DMS153 (cell line): ENCODE measurements around the gene PLK3.
"Not testable (repeated sequence)": the region's sequence is repeated elsewhere in the genome, so short reads cannot be mapped to it uniquely, and the experiment has no call there.

Experiments
- DNase-seq: peaks from one replicate; lab custom pipeline; 2025; lab: John Stamatoyannopoulos, UW

Gene PLK3

DNA sequence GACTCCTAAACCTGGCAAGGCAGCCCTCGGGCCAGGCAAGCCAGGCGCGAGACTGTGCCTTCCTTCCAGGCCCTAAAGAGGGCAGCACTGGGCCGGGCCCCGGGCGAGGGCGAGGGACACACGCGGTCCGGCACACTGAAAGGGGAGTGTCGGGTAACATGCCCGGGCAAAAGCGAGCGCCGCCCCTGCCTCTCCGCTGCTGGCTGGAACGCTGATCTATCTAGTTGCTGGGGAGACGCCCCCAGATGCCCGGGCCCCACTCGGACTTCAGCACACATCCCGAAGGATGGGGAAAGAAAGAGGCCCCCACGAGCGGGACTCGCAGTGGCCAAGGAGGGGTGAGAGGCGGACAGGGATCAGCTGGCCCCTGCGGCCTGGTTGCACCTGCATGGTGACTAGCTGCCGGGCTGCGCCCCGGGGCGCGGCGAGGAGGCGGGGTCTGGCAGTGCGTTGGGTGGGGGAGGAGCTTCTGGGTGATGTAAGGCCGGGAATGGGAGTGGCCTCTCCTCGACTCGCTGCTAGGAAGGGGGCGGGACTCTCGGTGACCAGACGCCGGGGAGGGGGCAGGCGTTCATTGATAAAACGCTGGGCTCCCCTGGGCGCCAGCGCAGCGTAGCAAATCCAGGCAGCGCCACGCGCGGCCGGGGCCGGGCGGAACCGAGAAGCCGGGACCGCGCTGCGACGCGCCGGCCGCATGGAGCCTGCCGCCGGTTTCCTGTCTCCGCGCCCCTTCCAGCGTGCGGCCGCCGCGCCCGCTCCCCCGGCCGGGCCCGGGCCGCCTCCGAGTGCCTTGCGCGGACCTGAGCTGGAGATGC, at the start of gene PLK3:
Gene PLK3 (plus strand): TSS at position 608 of the 815 bp plus-strand sequence. CDS start 87 bp downstream, at position 695.
- peak; percentile 96 for DNase-seq

DNA sequence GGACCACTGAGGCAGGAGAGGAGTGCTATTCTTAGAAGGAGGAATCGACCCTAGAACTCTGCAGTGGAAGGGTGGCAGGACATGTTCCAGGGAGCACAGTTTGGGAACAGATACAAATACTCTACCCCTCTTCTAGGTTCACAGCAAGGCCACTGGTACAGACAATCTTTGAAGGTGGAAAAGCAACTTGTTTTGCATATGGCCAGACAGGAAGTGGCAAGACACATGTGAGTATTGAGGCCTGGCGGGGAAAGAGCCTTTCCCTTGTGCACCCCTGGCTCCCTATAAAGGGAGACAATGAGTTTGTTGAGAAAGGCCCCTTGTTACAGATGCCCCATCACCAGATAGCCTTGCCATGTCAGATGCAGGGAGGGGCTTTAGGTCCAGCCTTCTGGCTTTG, 42.8 kb upstream of the PLK3 start:
- no peak for DNase-seq

DNA sequence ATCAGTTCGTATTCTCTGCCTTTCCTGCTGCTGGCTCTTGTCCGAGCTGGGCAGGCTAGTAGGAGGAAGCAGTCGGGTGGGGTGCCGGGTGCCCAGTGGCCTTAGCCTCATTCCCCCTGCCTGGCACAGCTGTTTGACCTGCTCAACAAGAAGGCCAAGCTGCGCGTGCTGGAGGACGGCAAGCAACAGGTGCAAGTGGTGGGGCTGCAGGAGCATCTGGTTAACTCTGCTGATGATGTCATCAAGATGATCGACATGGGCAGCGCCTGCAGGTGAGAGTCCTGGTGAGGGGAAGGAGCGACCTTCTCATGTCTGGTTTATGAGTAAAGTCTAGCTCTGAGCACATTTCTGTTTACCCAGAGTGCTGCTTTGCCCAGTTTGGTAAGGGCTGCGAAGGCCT, 41.1 kb upstream of the PLK3 start:
- DNase-seq = no peak

GRCh38 chr1:44760876-44761275, 39.3 kb upstream of the PLK3 start:
- DNase-seq = no peak

GRCh38 chr1:44766421-44766820, 33.8 kb upstream of the PLK3 start:
- not testable (repeated sequence) for DNase-seq

DNA sequence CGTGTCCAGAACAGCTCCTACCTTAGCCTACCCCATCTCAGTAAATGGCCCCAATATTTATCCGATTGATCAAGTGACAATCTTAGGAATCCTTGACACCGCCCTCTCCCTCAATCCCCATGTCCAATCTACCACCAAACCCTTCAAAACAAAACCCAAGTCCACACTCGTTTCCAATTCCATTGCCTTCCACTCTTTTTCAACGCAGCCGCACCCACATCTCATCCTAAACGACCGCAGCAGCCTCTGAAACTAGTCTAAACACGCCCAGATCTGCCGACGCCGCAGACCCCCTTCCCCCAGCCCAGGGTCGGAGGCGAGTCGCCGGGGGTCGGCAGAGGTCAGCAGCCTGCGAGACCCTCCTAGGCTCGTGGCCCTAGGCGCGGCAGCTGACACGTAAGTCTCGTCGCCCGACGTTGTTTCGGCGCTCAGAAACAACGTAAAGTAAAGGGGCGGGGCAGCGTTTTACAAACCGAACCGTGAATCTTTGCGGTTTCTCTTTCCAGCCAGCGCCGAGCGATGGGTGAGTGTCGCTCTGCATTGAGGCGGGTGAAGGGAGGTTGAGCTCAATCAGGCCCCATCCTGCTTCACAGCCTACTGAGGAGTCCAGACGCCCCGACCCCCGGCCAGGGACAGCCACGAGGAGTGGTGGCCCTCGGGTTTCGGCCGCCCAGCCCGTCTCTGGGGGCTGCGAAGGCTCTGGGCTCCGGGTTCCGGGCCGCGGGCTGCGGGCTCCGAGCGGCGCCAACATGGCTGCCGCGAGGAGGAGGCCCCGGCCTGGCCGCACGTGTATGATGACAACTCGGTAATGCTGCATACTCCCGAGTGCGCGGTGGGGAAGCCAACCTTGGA, 24.9 kb upstream of the PLK3 start, which contains the start of gene RPS8:
Gene RPS8 (plus strand): TSS at position 463 of the 852 bp plus-strand sequence. CDS start 57 bp downstream, at position 520.
- peak; percentile 95 for DNase-seq

DNA sequence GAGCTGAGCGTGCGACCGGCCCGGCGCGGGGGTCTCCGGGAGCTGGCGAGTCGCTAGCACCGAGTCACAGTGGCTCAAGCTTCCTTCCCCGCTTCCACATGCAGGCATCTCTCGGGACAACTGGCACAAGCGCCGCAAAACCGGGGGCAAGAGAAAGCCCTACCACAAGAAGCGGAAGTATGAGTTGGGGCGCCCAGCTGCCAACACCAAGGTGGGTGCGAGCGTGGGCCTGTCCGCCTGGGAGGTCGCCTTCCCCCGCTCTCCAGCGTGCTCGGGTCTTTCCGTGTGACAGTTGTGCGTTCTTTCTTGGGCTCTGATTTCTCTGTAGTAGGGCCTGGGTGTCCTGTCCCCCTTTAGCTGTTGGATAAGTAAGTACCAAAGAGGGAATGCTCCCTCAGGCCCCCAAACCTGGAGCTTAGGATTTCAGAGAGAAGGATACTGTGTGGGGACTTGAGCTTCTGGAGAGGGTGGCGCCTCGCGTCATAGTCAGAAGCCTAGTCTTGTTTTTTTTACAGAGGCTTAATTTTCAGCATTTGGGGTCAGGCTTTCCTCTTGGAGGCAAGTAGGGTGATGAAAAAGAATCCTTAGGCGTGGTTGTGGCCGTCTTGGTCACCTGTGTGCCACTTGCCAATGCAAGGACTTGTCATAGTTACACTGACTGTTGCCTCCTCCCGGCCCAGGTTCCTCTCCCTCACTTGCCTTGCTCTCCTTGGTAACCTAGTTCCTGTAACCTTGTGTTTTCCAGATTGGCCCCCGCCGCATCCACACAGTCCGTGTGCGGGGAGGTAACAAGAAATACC, 24.0 kb upstream of the PLK3 start:
- DNase-seq = no peak

GRCh38 chr1:44776730-44777068, 23.5 kb upstream of the PLK3 start:
- DNase-seq = no peak

GRCh38 chr1:44777547-44777946, 22.6 kb upstream of the PLK3 start:
- DNase-seq = no peak

- DNase-seq = no peak
These were observed 22.1 kb upstream of the PLK3 start for GRCh38 chr1:44777969-44778635.

DNA sequence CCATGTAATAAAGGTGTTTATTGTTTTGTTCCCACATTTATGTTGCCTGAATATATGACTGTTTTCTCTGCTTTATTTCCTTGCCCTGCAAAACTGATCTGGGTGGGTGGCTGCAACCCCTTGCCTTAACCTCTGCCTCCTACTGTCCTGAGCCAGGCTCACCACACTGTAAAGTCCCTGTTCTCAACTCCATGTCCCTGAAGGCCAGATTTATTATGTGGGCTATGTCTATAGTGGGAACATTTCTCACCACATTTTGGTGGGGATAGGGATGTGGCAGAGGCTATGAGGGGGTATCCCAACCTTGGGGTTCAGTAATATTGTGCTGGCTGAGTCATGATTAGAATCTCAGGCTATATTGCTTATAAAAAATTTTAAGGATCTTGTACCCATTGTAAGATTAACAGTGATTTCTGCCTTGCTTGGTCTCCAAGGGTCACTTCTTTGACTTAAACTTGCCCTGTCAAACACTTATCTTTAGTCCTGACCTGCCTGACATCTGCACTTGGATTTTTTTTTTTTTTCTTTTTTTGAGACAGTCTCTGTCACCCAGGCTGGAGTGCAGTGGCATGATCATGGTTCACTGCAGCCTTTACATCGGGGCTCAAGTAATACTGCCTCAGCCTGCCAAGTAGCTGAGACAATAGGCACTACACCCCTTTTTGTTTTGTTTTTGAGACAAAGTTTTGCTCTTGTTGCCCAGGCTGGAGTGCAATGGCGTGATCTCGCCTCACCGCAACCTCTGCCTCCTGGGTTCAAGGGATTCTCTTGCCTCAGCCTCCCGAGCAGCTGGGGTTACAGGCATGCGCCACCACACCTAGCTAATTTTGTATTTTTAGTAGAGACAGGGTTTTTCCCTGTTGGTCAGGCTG, 21.2 kb upstream of the PLK3 start:
- DNase-seq = no peak

DNA sequence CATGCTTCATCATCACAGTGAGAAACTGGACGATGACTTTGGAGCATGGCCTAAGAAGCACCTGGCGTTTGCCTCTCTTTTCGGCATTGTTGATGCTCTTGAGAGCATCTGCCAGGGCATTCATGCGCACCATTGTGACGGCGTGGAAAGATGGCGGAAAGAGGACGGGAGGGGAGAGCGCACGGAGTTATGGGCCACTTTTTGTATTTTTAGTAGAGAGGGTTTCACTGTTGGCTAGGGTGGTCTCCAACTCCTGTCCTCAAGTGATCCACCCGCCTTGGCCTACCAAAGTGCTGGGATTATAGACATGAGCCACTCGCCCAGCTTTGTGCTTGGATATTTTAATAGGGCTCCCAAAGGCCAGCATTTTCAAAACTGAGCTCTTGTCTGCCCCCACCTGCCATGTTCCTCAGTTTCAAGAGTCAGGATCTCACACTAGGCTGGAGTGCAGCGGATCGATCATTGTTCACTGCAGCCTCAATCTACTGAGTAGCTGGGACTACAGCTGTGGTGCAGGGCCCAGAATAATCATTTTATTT, 19.5 kb upstream of the PLK3 start:
- DNase-seq = no peak

DNA sequence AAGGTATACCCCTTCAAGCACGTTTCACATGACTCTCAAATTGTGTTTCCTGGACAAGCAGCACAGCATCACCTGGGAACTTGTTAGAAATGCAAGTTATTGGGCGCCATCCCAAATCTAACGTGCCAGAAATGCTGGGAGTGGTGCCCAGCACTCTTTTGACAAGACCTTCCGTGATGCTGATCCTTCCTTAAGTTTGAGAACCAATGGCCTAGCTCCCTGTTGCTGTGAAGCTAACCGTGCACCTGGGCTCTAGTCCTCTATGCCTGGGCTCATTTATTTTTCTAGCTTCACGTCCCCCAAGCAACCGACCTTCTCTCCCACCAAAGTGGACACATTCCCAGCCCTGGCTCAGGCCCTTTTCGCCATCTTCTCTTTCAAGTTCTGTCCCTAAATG, 16.5 kb upstream of the PLK3 start:
- no peak for DNase-seq

DNA sequence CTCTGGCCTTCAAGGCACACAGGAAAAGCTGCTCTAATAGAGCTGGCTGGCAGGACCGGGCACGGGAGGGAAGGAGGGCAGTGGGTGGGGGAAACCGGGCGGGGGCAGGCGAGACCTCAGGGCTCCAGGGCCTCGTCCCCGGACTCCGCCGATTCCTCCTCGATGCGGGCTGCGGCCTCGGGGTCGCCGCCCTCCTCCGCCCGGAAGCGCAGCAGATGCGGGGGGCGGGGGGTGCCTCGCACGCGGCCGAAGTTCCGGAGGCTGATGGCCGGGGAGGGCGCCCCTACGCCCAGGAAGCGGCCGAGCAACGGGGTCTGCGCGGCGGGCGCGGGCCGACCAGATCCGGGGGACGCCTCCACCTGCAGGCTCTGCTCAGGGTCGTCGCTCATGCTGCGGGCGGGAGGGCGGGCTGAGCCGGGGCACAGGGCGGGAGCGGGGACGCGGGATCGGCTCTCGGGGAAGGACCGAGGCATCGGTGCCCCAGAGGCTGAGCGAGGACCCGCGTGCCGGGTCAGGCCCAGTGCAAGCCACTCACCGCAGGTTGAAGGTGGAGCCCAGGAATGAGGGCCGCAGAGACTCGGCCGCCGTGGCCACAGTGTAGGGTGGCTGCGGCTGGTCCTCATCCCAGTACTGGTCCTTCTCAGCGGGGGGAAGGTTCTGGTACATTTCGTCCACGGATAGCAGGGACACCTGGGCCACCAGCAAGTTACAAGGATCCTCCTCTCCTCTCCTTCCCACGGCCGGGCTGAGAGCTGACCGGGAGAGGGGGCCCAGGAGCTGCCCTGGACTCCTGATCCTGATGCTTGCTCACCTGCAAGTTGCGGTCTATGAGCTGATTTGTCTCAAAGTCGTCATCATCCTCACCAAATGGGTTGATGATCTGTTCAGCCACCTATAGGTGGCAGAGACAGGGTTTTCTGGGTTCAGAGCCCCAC, 15.8 kb upstream of the PLK3 start:
- no peak for DNase-seq

DNA sequence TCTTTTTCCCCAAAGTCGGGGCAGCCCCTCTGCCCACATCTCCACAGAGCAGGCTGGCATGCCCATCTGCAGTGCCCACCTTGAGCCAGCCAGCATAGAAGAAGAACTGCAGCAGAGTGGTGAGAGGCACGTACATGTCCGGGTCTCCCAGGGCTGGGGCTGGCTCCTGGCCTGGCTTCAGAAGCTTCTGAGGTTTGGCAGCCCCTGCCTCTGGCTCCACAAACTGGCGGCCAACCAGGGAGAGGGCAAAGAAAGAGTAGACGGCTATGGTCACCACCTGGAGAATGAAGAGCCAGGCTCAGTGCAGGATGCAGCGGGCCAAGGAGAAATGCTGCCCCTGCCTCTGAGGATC, 15.2 kb upstream of the PLK3 start:
- no peak for DNase-seq

- DNase-seq = no peak
These were observed 14.6 kb upstream of the PLK3 start for GRCh38 chr1:44785501-44786137.

GRCh38 chr1:44786138-44786840, 13.9 kb upstream of the PLK3 start:
- peak; percentile 84 for DNase-seq

GRCh38 chr1:44786841-44787426, 13.2 kb upstream of the PLK3 start:
- no peak for DNase-seq
